H1 (cell line): Measurements from ENCODE around the gene POLE3. TPM values are rescaled to one million over a fixed set of nuclear protein-coding genes. Genes with fewer than 3 reads are reported as not detected.

Experiments used
- CTCF ChIA-PET: fragments of 300-600 bp; sonication (Branson Sonifier 250); formaldehyde crosslinking; loops from one replicate; lab custom pipeline; 2021; ENCODE audit not compliant: partially characterized antibody; lab: Charles Lee
- POLR2A ChIA-PET: fragments of 300-600 bp; sonication (Branson Sonifier 250); formaldehyde crosslinking; loops from one replicate; lab custom pipeline; 2021; ENCODE audit warnings: inconsistent platforms; ENCODE audit not compliant: partially characterized antibody; lab: Charles Lee
- DNase-seq, 2 experiments: peaks; one replicate each; pipeline versions ENCODE4 v3.0.0 to v3.0.0-alpha.2; 2010 to 2022; ENCODE audit warnings: low spot score in 2 of 2, low read depth in 1 of 2, mixed read lengths in 1 of 2
- FAIRE-seq: peaks from 2 replicates; lab custom pipeline; 2011; peaks lifted over from hg19 to GRCh38; lab: Jason Lieb, UNC
- H2AFZ ChIP-seq: 2 replicates; pipeline ENCODE4 v1.8.1; 2012; ENCODE audit warnings: low read length, inconsistent platforms
- H2AK5ac ChIP-seq: 2 replicates; pipeline ENCODE4 v1.6.1; 2013; ENCODE audit warnings: low read depth, low read length
- H2BK120ac ChIP-seq: replicated peaks from 2 replicates; pipeline ENCODE3; 2013; ENCODE audit warnings: low read depth, low read length, inconsistent platforms
- H2BK12ac ChIP-seq: 2 replicates; pipeline ENCODE4 v1.6.1; 2013; ENCODE audit warnings: low read depth, low read length
- H2BK15ac ChIP-seq: 2 replicates; pipeline ENCODE4 v1.6.1; 2013; ENCODE audit warnings: low read length
- H2BK20ac ChIP-seq: 2 replicates; pipeline ENCODE4 v1.6.1; 2013; ENCODE audit warnings: low read length
- H2BK5ac ChIP-seq: 2 replicates; pipeline ENCODE4 v1.6.1; 2013; ENCODE audit warnings: low read depth, low read length
- H3K14ac ChIP-seq: 2 replicates; pipeline ENCODE4 v1.6.1; 2013; ENCODE audit warnings: inconsistent platforms; ENCODE audit not compliant: insufficient read length
- H3K18ac ChIP-seq: 2 replicates; pipeline ENCODE4 v1.6.1; 2013; ENCODE audit warnings: low read length; ENCODE audit errors: extremely low read depth
- H3K23ac ChIP-seq: 2 replicates; pipeline ENCODE4 v1.6.1; 2013; ENCODE audit warnings: inconsistent platforms; ENCODE audit not compliant: insufficient read length
- H3K23me2 ChIP-seq: 2 replicates; pipeline ENCODE4 v1.6.1; 2013; ENCODE audit warnings: low read depth, low read length
- H3K27ac ChIP-seq: 2 replicates; pipeline ENCODE4 v1.6.1; 2011; ENCODE audit warnings: low read depth, low read length, inconsistent platforms
- H3K27me3 ChIP-seq, 4 experiments: replicated peaks in 1 of 4; 1 replicate in 1 of 4; 2 replicates in 3 of 4; pipeline versions ENCODE4 v1.6.1 to v1.8.1; 2011 to 2013; ENCODE audit warnings: low read length in 3 of 4, mild to moderate bottlenecking in 3 of 4, inconsistent platforms in 2 of 4, mixed read lengths in 2 of 4, moderate library complexity in 1 of 4; ENCODE audit not compliant: control insufficient read depth in 3 of 4, insufficient read depth in 3 of 4; ENCODE audit errors: extremely low read depth in 1 of 4
- H3K36me3 ChIP-seq, 4 experiments: 2 replicates each; pipeline versions ENCODE4 v1.6.1 to v1.8.1; 2011 to 2013; ENCODE audit warnings: mild to moderate bottlenecking in 4 of 4, low read length in 3 of 4, moderate library complexity in 2 of 4, control low read depth in 1 of 4, inconsistent platforms in 1 of 4; ENCODE audit not compliant: insufficient read depth in 4 of 4, control insufficient read depth in 2 of 4
- H3K4ac ChIP-seq: replicated peaks from 2 replicates; pipeline ENCODE3; 2013; ENCODE audit warnings: low read length, low read depth, mixed read lengths, inconsistent platforms; ENCODE audit not compliant: insufficient read length
- H3K4me1 ChIP-seq, 4 experiments: replicated peaks in 1 of 4; 1 replicate in 1 of 4; 2 replicates in 3 of 4; pipeline versions ENCODE4 v1.6.1 to v1.8.1; 2011 to 2013; ENCODE audit warnings: low read length in 3 of 4, inconsistent platforms in 2 of 4, mixed read lengths in 1 of 4; ENCODE audit not compliant: insufficient read depth in 4 of 4, control insufficient read depth in 3 of 4
- H3K4me2 ChIP-seq, 2 experiments: 2 replicates each; pipeline versions ENCODE4 v1.6.1 to v1.8.1; 2011 to 2013; ENCODE audit warnings: low read depth in 2 of 2, low read length in 2 of 2, control low read depth in 1 of 2, inconsistent platforms in 1 of 2, mild to moderate bottlenecking in 1 of 2; ENCODE audit not compliant: insufficient read depth in 1 of 2
- H3K4me3 ChIP-seq, 4 experiments: fragments of 200-600, 300-600 bp in 1 of 4; sonication (generic), shearing (Covaris generic), sonication (Bioruptor Twin) in 1 of 4; 2 replicates each; pipeline versions ENCODE4 v1.5.1 to v1.8.1; 2011 to 2016; ENCODE audit warnings: low read length in 4 of 4, low read depth in 3 of 4, control low read depth in 2 of 4, inconsistent platforms in 2 of 4, mild to moderate bottlenecking in 2 of 4, mixed read lengths in 1 of 4, moderate library complexity in 1 of 4; ENCODE audit not compliant: insufficient read depth in 2 of 4; ENCODE audit errors: extremely low read depth in 1 of 4
- H3K56ac ChIP-seq: replicated peaks from 2 replicates; pipeline ENCODE3; 2013; ENCODE audit warnings: low read depth, mild to moderate bottlenecking, mixed read lengths, low read length, inconsistent platforms; ENCODE audit not compliant: insufficient read length
- H3K79me1 ChIP-seq: 2 replicates; pipeline ENCODE4 v1.6.1; 2013; ENCODE audit warnings: low read depth, low read length, control low read depth
- H3K79me2 ChIP-seq, 2 experiments: 2 replicates each; pipeline versions ENCODE4 v1.6.1 to v1.8.1; 2012 to 2013; ENCODE audit warnings: low read length in 2 of 2, mild to moderate bottlenecking in 2 of 2, inconsistent platforms in 1 of 2; ENCODE audit not compliant: insufficient read depth in 2 of 2, control insufficient read depth in 1 of 2
- H3K9ac ChIP-seq, 4 experiments: replicated peaks in 1 of 4; 1 replicate in 1 of 4; 2 replicates in 3 of 4; pipeline versions ENCODE4 v1.6.1 to v1.8.1; 2011 to 2013; ENCODE audit warnings: low read depth in 3 of 4, low read length in 3 of 4, control low read depth in 2 of 4, mild to moderate bottlenecking in 2 of 4, moderate library complexity in 2 of 4, inconsistent platforms in 1 of 4; ENCODE audit errors: extremely low read depth in 1 of 4
- H3K9me3 ChIP-seq, 2 experiments: 2 replicates each; pipeline versions ENCODE4 v1.6.1 to v1.8.1; 2012 to 2013; ENCODE audit warnings: mild to moderate bottlenecking in 2 of 2, moderate library complexity in 2 of 2, control low read depth in 1 of 2, inconsistent platforms in 1 of 2, low read depth in 1 of 2, low read length in 1 of 2, mixed read lengths in 1 of 2; ENCODE audit not compliant: insufficient read depth in 2 of 2
- H4K20me1 ChIP-seq, 2 experiments: replicated peaks in 1 of 2; 2 replicates each; pipeline versions ENCODE3 to v1.8.1; 2011 to 2013; ENCODE audit warnings: inconsistent platforms in 2 of 2, low read length in 2 of 2, mild to moderate bottlenecking in 1 of 2; ENCODE audit not compliant: insufficient read depth in 2 of 2, control insufficient read depth in 1 of 2
- H4K5ac ChIP-seq: 2 replicates; pipeline ENCODE4 v1.6.1; 2013; ENCODE audit warnings: low read length, low read depth, mixed read lengths, inconsistent platforms; ENCODE audit not compliant: insufficient read length
- H4K8ac ChIP-seq: 2 replicates; pipeline ENCODE4 v1.8.0; 2013; ENCODE audit warnings: mild to moderate bottlenecking, moderate library complexity, low read length, inconsistent platforms; ENCODE audit not compliant: insufficient read depth; ENCODE audit errors: extremely low read depth
- H4K91ac ChIP-seq: replicated peaks from 2 replicates; pipeline ENCODE3; 2013; ENCODE audit warnings: low read length, mixed read lengths, inconsistent platforms; ENCODE audit not compliant: insufficient read length
- CTCF ChIP-seq, 3 experiments: IDR thresholded peaks; 1 replicate in 2 of 3; 2 replicates in 1 of 3; pipeline versions ENCODE4 v1.5.1 to v1.6.1; 2011; ENCODE audit warnings: low read length in 3 of 3, mild to moderate bottlenecking in 3 of 3, inconsistent platforms in 2 of 3, low read depth in 1 of 3, moderate library complexity in 1 of 3; ENCODE audit not compliant: insufficient read depth in 1 of 3; ENCODE audit errors: control extremely low read depth in 1 of 3
- KDM1A ChIP-seq: fragments of 200-600, 300-600 bp; sonication (generic); IDR thresholded peaks from 2 replicates; pipeline ENCODE4 v1.7.1; 2016; ENCODE audit warnings: mild to moderate bottlenecking, low read length, borderline replicate concordance
- KDM4A ChIP-seq: IDR thresholded peaks from one replicate; pipeline ENCODE4 v1.7.1; 2012; ENCODE audit warnings: low read depth, mild to moderate bottlenecking, moderate library complexity, low read length, inconsistent platforms; ENCODE audit not compliant: severe bottlenecking
- MAFK ChIP-seq: IDR thresholded peaks from 2 replicates; pipeline ENCODE4 v1.6.1; 2012; ENCODE audit warnings: low read depth, mild to moderate bottlenecking, improper control_type of control experiment, low read length
- NANOG ChIP-seq: IDR thresholded peaks from 2 replicates; pipeline ENCODE4 v1.6.1; 2011; ENCODE audit warnings: low read length, low read depth, mild to moderate bottlenecking, inconsistent platforms; ENCODE audit not compliant: insufficient read depth, poor library complexity, severe bottlenecking
- NRF1 ChIP-seq: IDR thresholded peaks from 2 replicates; pipeline ENCODE4 v1.6.1; 2011; ENCODE audit warnings: mild to moderate bottlenecking, low read depth, low read length, improper control_type of control experiment
- POU5F1 ChIP-seq: IDR thresholded peaks from 2 replicates; pipeline ENCODE4 v1.6.1; 2011; ENCODE audit warnings: low read depth, mild to moderate bottlenecking, low read length, moderate library complexity
- TAF7 ChIP-seq: optimal IDR thresholded peaks from 2 replicates; pipeline ENCODE3; 2011; ENCODE audit warnings: low read depth, mild to moderate bottlenecking, inconsistent platforms, low read length, moderate library complexity, borderline replicate concordance
- TBP ChIP-seq: IDR thresholded peaks from 2 replicates; pipeline ENCODE4 v1.6.1; 2011; ENCODE audit warnings: low read depth, low read length, improper control_type of control experiment
- WGBS, 2 experiments: shearing (Covaris generic) in 1 of 2; methylation state at CpG; one replicate each; pipeline versions ENCODE4 v1.1.6 to v1.1.7; 2013 to 2015; ENCODE audit warnings: low lambda C conversion rate in 2 of 2, mixed read lengths in 2 of 2, inconsistent platforms in 1 of 2, low coverage in 1 of 2, missing lambda C conversion rate in 1 of 2; ENCODE audit not compliant: insufficient replicate concordance in 2 of 2, insufficient coverage in 1 of 2, insufficient read length in 1 of 2; ENCODE audit errors: extremely low coverage in 1 of 2, missing lambda C conversion rate in 1 of 2; 5-methylcytosine and 5-hydroxymethylcytosine counted together
- polyA plus RNA-seq, 7 experiments: library from polyadenylated mRNA; depleted of rRNA in 3 of 7; stranded (reverse) in 5 of 7; unstranded in 2 of 7; fragments of >200 nt in 5 of 7; fragments of 200-250 nt in 2 of 7; gene quantifications; 1 replicate in 5 of 7; 2 replicates in 1 of 7; 4 replicates in 1 of 7; pipeline versions ENCODE4 v1.2.1 to v1.2.3, GENCODE V29; 2011 to 2013; ENCODE audit warnings: missing spikeins in 2 of 7, mixed read lengths in 2 of 7
- total RNA-seq: library from RNA; stranded (reverse); fragmentation: NEBNext Ultra II Directional; extraction: Animal tissue kit (Norgen Biotek cat#: 25700); gene quantifications from 2 replicates; pipeline ENCODE4 v1.2.1, GENCODE V29; 2021

POLE3 gene
- total and polyA plus RNA-seq, 2 of the 8 experiments (the other 6 are each of a cell fraction or from before 2014, with no cell fraction given): 52.7 to 77.3 TPM

DNA sequence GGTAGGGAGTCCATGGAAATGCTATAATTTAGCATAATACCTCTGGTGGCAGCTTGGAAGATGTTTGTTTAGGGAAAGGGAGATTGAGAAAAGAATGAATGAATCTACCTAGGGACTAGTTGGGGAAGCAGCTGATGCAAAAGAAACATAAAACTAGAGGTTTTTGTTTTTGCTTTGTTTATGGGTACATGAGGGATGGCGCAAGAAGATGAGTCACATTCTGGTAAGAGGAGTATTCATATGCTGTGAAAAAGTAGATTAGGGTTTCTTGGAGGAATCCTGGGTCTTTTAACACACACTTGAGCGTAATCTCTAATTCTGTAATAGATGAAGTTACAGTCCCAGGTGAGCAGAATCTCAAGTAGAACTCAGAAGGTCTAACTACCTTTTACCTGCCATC lies 17.2 kb upstream of the POLE3 start:
- H2AFZ ChIP-seq: no peak overlapping the region
- no peak overlapping the region for H3K4ac ChIP-seq
- no peaks in the 10 kb centered on the region for H3K9me3 ChIP-seq
- H3K23me2 ChIP-seq: no peaks in the 10 kb centered on the region
- no peak overlapping the region for H4K5ac ChIP-seq
- H2BK15ac ChIP-seq: no peak overlapping the region
- no peak overlapping the region for H4K91ac ChIP-seq
- no peak overlapping the region for H3K14ac ChIP-seq
- no peak overlapping the region for H3K23ac ChIP-seq
- no peaks in the 10 kb centered on the region for H3K27me3 ChIP-seq
- H3K4me3 ChIP-seq: no peak overlapping the region
- no peak overlapping the region for H2BK120ac ChIP-seq
- H4K8ac ChIP-seq: no peak overlapping the region
- H3K18ac ChIP-seq: no peak overlapping the region
- H3K4me2 ChIP-seq: no peak overlapping the region
- CTCF ChIA-PET: interaction anchor here (0.7 to 1.3 kb wide), 4 partner anchors 11 to 227 kb away, joined by 3 to 4 read pairs (median 4); no protein-coding TSS in a partner anchor
- H2BK5ac ChIP-seq: no peak overlapping the region
- H3K56ac ChIP-seq: no peak overlapping the region
- no peaks in the 10 kb centered on the region for H3K79me2 ChIP-seq
- H3K36me3 ChIP-seq: no peaks in the 10 kb centered on the region
- DNase-seq (no peak), FAIRE-seq (no peak)
- no peaks in the 10 kb centered on the region for H4K20me1 ChIP-seq
- no peaks in the 10 kb centered on the region for H3K79me1 ChIP-seq
- H3K27ac ChIP-seq: no peak overlapping the region
- TF ChIP-seq KDM1A: no peak
- TF ChIP-seq NRF1: no peak
- no peak for TF ChIP-seq TBP
- TF ChIP-seq CTCF (IDR thresholded peaks at IDR 0.05; ENCODE audit: control extremely low read depth in 1 of 3, insufficient read depth in 1 of 3, low read depth in 1 of 3, low read length in 3 of 3): no peak
- no peak for TF ChIP-seq NANOG
- TF ChIP-seq POU5F1: no peak
- no peak for TF ChIP-seq TAF7
- no peak for TF ChIP-seq KDM4A
- no peak for TF ChIP-seq MAFK
- TF ChIP-seq, all 59 proteins: peak for 0
- Histone ChIP-seq H2AK5ac (no peak overlapping the region), H2BK12ac (no peak overlapping the region), H3K9ac (no peak overlapping the region), H2BK20ac (no peak overlapping the region), H3K4me1 (no peaks in the 10 kb centered on the region)
- POLR2A ChIA-PET: interaction anchor here (1.2 kb wide), 1 partner anchor 18 kb away, joined by 5 read pairs; the partner anchor contains the start of genes C9orf43 and POLE3
- WGBS, 2 experiments: 93% methylated on average over 2 of the region's 2 CpGs; no CpG with 5 or more reads in 1 of the 2 experiments
